Prostate gland (tissue), 2 donors: ENCODE results near the gene TMIGD1. TPM values are rescaled to one million over a fixed set of nuclear protein-coding genes. Genes with fewer than 3 reads are reported as not detected.
A peak's percentile ranks its signal among the peaks of the same experiment; 100 is the strongest.

Source experiments
- DNase-seq: peaks from one replicate; pipeline ENCODE4 v3.0.0-alpha.2; 2019; ENCODE audit warnings: low spot score
- H3K27ac ChIP-seq, 2 donors: fragments of 200-600 bp; sonication (generic); 2 replicates each; pipeline ENCODE4 v1.5.1; 2017 to 2019
- H3K27me3 ChIP-seq: fragments of 200-600 bp; sonication (generic); replicated peaks from 2 replicates; pipeline ENCODE4 v1.5.1; 2019; ENCODE audit not compliant: insufficient read depth
- H3K36me3 ChIP-seq, 2 donors: fragments of 200-600 bp; sonication (generic); 1 replicate in 1 of 2; 2 replicates in 1 of 2; pipeline versions ENCODE4 v1.5.1 to v1.8.1; 2017 to 2019
- H3K4me1 ChIP-seq: fragments of 200-600 bp; sonication (generic); replicated peaks from 2 replicates; pipeline ENCODE4 v1.5.1; 2019
- H3K4me3 ChIP-seq, 2 donors: fragments of 200-600 bp; sonication (generic); 2 replicates each; pipeline ENCODE4 v1.5.1; 2017 to 2019
- H3K9me3 ChIP-seq: fragments of 200-600 bp; sonication (generic); 2 replicates; pipeline ENCODE4 v1.5.1; 2017
- POLR2A ChIP-seq: fragments of 450-650 bp; IDR thresholded peaks from one replicate; pipeline ENCODE4 v1.6.1; 2016; ENCODE audit warnings: antibody characterized with exemption, mild to moderate bottlenecking
- POLR2AphosphoS5 ChIP-seq: sonication (generic); formaldehyde crosslinking; IDR thresholded peaks from one replicate; pipeline ENCODE4 v1.6.1; 2017; ENCODE audit warnings: antibody characterized with exemption
- WGBS: methylation state at CpG from one replicate; pipeline ENCODE4 v1.1.5; 2018; 5-methylcytosine and 5-hydroxymethylcytosine counted together
- intact Hi-C: fragments of 100-400 bp; cut with DNase I; formaldehyde crosslinking; loops from one replicate; pipeline ENCODE4 v1.14.2; 2022
- total RNA-seq, 2 donors: library from RNA; depleted of rRNA; stranded (reverse); fragments of >200 nt; gene quantifications; one replicate each; pipeline ENCODE4 v1.1.0, GENCODE V29; 2016
- TF ChIP-seq, protein P1 (sequence below), 4 experiments: fragments of 200-600 bp in 2 of 4; fragments of 450-650 bp in 2 of 4; sonication (generic) in 2 of 4; IDR thresholded peaks; 1 replicate in 3 of 4; 2 replicates in 1 of 4; pipeline ENCODE4 v1.5.1; 2016 to 2019; ENCODE audit warnings: antibody characterized with exemption in 4 of 4, mild to moderate bottlenecking in 2 of 4, moderate library complexity in 2 of 4

Gene TMIGD1
- total RNA-seq, 2 donors from 2014 or later: not detected

- no peak for DNase-seq
- intact Hi-C loops: no loop called here
- no peak for TF ChIP-seq POLR2A
- TF ChIP-seq POLR2AphosphoS5: peak; percentile 56
- Histone ChIP-seq H3K4me1 (peaks cover 6% of the 10 kb centered on the region), H3K36me3 (no peaks in the 10 kb centered on the region), H3K9me3 (no peaks in the 10 kb centered on the region), H3K27ac (peak overlapping the region; percentile 24 to 30), H3K4me3 (no peak overlapping the region), H3K27me3 (no peaks in the 10 kb centered on the region)
Observed at GRCh38 chr17:30369995-30370394, 36.1 kb upstream of the TMIGD1 start.

GRCh38 chr17:30368912-30369720 lies 35.3 kb upstream of the TMIGD1 start:
- Histone ChIP-seq H3K4me1 (peaks cover 6% of the 10 kb centered on the region), H3K4me3 (no peak overlapping the region), H3K27ac (peak overlapping the region; percentile 24 to 30), H3K36me3 (no peaks in the 10 kb centered on the region), H3K27me3 (no peaks in the 10 kb centered on the region), H3K9me3 (no peaks in the 10 kb centered on the region)
- no peak for TF ChIP-seq POLR2A
- no peak for TF ChIP-seq POLR2AphosphoS5
- TF ChIP-seq, protein P1, sequence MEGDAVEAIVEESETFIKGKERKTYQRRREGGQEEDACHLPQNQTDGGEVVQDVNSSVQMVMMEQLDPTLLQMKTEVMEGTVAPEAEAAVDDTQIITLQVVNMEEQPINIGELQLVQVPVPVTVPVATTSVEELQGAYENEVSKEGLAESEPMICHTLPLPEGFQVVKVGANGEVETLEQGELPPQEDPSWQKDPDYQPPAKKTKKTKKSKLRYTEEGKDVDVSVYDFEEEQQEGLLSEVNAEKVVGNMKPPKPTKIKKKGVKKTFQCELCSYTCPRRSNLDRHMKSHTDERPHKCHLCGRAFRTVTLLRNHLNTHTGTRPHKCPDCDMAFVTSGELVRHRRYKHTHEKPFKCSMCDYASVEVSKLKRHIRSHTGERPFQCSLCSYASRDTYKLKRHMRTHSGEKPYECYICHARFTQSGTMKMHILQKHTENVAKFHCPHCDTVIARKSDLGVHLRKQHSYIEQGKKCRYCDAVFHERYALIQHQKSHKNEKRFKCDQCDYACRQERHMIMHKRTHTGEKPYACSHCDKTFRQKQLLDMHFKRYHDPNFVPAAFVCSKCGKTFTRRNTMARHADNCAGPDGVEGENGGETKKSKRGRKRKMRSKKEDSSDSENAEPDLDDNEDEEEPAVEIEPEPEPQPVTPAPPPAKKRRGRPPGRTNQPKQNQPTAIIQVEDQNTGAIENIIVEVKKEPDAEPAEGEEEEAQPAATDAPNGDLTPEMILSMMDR (IDR thresholded peaks at IDR 0.05): no peak
- WGBS: 33% methylated on average over 13 of the region's 13 CpGs
- intact Hi-C loops: no loop called here
- DNase-seq: no peak

DNA sequence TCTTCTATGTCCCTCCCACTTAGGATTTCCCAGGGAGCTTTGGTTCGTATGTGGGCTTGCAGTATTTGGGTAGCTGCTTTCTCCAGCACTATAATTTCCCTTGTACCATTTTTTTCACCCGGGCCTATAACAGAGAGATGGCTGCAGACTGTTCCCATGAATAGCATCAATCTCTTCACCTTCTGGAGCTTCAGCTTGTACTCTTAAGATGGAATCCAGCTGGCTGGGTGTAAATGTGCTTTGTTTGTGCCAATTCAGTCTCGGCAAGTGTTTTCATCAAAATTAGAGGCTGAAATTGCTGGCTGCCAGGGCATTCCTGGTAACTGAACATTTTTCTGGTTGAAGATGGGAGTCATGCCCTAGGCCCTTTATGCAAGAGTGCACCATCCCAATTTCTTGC lies 32.7 kb upstream of the TMIGD1 start:
- no peak overlapping the region for H3K4me3 ChIP-seq
- 72% methylated on average over 3 of the region's 3 CpGs for WGBS
- DNase-seq: no peak
- TF ChIP-seq POLR2A (no peak), POLR2AphosphoS5 (no peak)
- TF ChIP-seq, protein P1 (IDR thresholded peaks at IDR 0.05): no peak
- no peaks in the 10 kb centered on the region for H3K9me3 ChIP-seq
- no peaks in the 10 kb centered on the region for H3K27me3 ChIP-seq
- intact Hi-C loops: no loop called here
- H3K27ac ChIP-seq: no peak overlapping the region
- no peaks in the 10 kb centered on the region for H3K36me3 ChIP-seq
- peaks cover 6% of the 10 kb centered on the region for H3K4me1 ChIP-seq

- H3K36me3 ChIP-seq: no peaks in the 10 kb centered on the region
- 11% methylated on average over 1 of the region's 1 CpG for WGBS
- no peak for DNase-seq
Observed at GRCh38 chr17:30363715-30364202, 29.9 kb upstream of the TMIGD1 start.

GRCh38 chr17:30361766-30362279 lies 28.0 kb upstream of the TMIGD1 start:
- no peak overlapping the region for H3K4me3 ChIP-seq

More at GRCh38 chr17:30363715-30364202, 29.9 kb upstream of the TMIGD1 start:
- TF ChIP-seq, protein P1 (IDR thresholded peaks at IDR 0.05): no peak
- TF ChIP-seq POLR2AphosphoS5: peak; percentile 30
- Histone ChIP-seq H3K27ac (no peak overlapping the region), H3K27me3 (no peaks in the 10 kb centered on the region), H3K4me1 (no peaks in the 10 kb centered on the region), H3K4me3 (no peak overlapping the region), H3K9me3 (no peaks in the 10 kb centered on the region)
- intact Hi-C loops: no loop called here

More at GRCh38 chr17:30361766-30362279, 28.0 kb upstream of the TMIGD1 start:
- no peak for DNase-seq
- WGBS: 96% methylated on average over 4 of the region's 4 CpGs
- no peaks in the 10 kb centered on the region for H3K4me1 ChIP-seq
- H3K27ac ChIP-seq: no peak overlapping the region
- intact Hi-C loops: no loop called here
- H3K27me3 ChIP-seq: no peaks in the 10 kb centered on the region
- H3K36me3 ChIP-seq: no peaks in the 10 kb centered on the region
- H3K9me3 ChIP-seq: no peaks in the 10 kb centered on the region
- TF ChIP-seq POLR2AphosphoS5: no peak
